Tongue (tissue), 1 donor: ENCODE results near the gene HSD17B1. TPM values are rescaled to one million over a fixed set of nuclear protein-coding genes. Genes with fewer than 3 reads are reported as not detected.

Experiments
- total RNA-seq: library from RNA; depleted of rRNA; stranded (reverse); fragments of >200 nt; gene quantifications from one replicate; pipeline ENCODE4 v1.2.3, GENCODE V29; 2014

HSD17B1 gene
- total RNA-seq, 1 donor from 2014 or later = 0.21 TPM

Other genes with a start within 250 kb of the HSD17B1 start
- 158 TPM for gene STAT3, start 164.5 kb upstream of the HSD17B1 start, total RNA-seq
- gene CAVIN1, start 129.7 kb upstream of the HSD17B1 start, total RNA-seq = 336 TPM
- 69.5 TPM for gene ATP6V0A1, start 94.0 kb upstream of the HSD17B1 start, total RNA-seq
- 31.9 TPM for gene NAGLU, start 16.7 kb upstream of the HSD17B1 start, total RNA-seq
- gene COASY, start 9.2 kb downstream of the HSD17B1 start, total RNA-seq = 20.4 TPM
- 30.2 TPM for gene MLX, start 14.2 kb downstream of the HSD17B1 start, total RNA-seq
- 3.0 TPM for gene PSMC3IP, start 24.8 kb downstream of the HSD17B1 start, total RNA-seq
- gene RETREG3, start 56.5 kb downstream of the HSD17B1 start, total RNA-seq = 52.6 TPM
- 21.1 TPM for gene TUBG1, start 56.8 kb downstream of the HSD17B1 start, total RNA-seq
- 6.2 TPM for gene TUBG2, start 106.4 kb downstream of the HSD17B1 start, total RNA-seq
- gene PLEKHH3, start 124.1 kb downstream of the HSD17B1 start, total RNA-seq = 38.9 TPM
- 1.5 TPM for gene CCR10, start 128.9 kb downstream of the HSD17B1 start, total RNA-seq
- gene CNTNAP1, start 129.6 kb downstream of the HSD17B1 start, total RNA-seq = 14.7 TPM
- gene EZH1, start 192.1 kb downstream of the HSD17B1 start, total RNA-seq = 35.6 TPM
- 11.9 TPM for gene RAMP2, start 208.3 kb downstream of the HSD17B1 start, total RNA-seq
- gene VPS25, start 220.5 kb downstream of the HSD17B1 start, total RNA-seq = 40.3 TPM
- gene WNK4, start 227.7 kb downstream of the HSD17B1 start, total RNA-seq = not detected
- gene COA3, start 245.8 kb downstream of the HSD17B1 start, total RNA-seq = 50.7 TPM
- gene CNTD1, start 245.9 kb downstream of the HSD17B1 start, total RNA-seq = not detected